GM12874 (cell line): ENCODE measurements around the gene MTM1.

Experiments used
- CTCF ChIP-seq: IDR thresholded peaks from 2 replicates; pipeline ENCODE4 v1.5.1; 2011; ENCODE audit warnings: low read depth, mild to moderate bottlenecking, control low read depth, low read length, moderate library complexity; ENCODE audit not compliant: insufficient read depth

MTM1 gene

GRCh38 chrX:150607201-150607600 is 38.8 kb downstream of the MTM1 start:
- TF ChIP-seq CTCF = no peak

DNA sequence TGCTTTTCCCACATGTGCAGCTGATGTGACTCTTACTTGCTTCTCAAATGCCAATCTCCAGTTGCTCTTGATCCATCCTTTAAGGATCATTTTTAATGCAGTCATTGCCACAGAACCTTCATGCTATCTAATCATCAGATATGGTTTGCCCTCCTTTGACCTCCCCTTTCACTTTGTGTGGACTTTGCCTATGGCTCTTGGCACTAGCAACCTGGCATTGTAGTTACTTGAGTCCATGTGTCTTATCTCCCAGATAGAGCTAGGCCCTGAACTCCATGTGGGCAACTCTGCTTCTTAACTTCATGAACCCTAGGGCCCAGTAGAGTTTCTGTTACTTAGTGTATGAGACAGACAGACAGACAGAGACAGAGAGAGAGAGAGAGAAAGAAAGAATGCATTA is 41.6 kb downstream of the MTM1 start:
- no peak for TF ChIP-seq CTCF

DNA sequence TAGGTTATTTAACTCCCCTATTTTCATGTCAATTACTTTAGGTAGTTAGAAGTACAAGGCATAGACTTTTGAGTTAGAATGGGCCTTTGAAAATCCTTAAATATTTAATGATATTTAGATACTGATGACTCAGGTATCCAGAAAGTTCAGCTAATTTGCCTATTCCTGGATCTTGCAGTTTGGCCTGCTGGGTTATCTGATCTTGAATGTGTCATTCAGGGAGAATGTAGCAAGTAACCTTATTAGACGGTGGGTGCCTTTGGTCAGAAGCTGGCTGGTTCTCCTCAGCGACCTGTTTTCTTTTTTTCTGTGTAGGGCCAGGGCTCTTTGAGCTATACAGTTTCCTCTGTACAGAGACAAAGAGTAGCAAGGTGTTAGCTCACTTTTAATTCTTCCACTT is 42.0 kb downstream of the MTM1 start:
- TF ChIP-seq CTCF = no peak

DNA sequence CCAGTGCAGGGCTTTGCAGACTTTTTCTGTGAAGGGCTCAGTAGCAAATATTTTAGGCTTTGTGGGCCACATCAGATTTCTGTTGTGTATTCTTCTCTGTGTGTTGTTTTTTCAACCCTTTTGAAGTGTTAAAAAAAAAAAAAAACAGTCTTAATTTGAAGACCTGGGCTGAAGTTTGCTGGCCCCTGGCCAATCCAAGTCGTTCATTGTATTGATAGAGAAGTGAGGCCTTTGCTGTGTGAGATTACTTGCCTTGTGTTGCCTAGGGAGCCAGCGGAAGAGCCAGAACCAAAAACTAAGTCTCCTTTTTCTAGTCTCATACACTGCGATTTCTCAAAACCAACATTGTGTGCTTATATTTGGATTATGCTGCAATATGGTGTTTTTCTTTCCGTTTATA is 46.9 kb downstream of the MTM1 start:
- no peak for TF ChIP-seq CTCF

GRCh38 chrX:150616179-150616862 is 47.9 kb downstream of the MTM1 start:
- no peak for TF ChIP-seq CTCF

DNA sequence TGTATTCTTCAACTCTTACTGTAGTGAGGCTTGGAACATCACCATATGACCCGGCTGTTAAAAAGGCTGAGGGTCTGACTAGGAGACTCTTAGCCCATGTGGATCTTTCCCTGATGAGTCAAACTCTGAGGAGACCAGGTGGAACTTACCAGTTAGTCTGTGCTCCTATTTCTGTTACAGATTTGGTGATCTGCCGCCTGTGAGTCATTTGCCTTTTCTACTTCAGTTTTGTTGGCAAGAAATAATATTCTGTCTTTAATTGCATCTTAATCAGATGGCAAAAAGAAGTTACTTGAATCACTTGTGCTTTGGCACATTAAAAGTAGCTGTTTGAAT is 48.4 kb downstream of the MTM1 start:
- TF ChIP-seq CTCF = no peak

- no peak for TF ChIP-seq CTCF
Observed at GRCh38 chrX:150621652-150622051, 53.2 kb downstream of the MTM1 start.

GRCh38 chrX:150623583-150623982 is 55.2 kb downstream of the MTM1 start:
- TF ChIP-seq CTCF = no peak
